Hepatocyte (in vitro differentiated cells): ENCODE results near the gene SOX13. TPM values are rescaled to one million over a fixed set of nuclear protein-coding genes. Genes with fewer than 3 reads are reported as not detected.

Source experiments
- DNase-seq: peaks from one replicate; pipeline ENCODE4 v3.0.0-alpha.2; 2016; ENCODE audit warnings: low spot score
- H2AFZ ChIP-seq: fragments of 200-600 bp; sonication (generic); 2 replicates; pipeline ENCODE4 v1.6.0; 2016; ENCODE audit warnings: antibody characterized with exemption, mild to moderate bottlenecking
- H3K27ac ChIP-seq: fragments of 200-600 bp; sonication (generic); 2 replicates; pipeline ENCODE4 v1.5.1; 2016; ENCODE audit warnings: mild to moderate bottlenecking
- H3K27me3 ChIP-seq: fragments of 200-600 bp; sonication (generic); 2 replicates; pipeline ENCODE4 v1.6.1; 2016
- H3K36me3 ChIP-seq: fragments of 200-600 bp; sonication (generic); replicated peaks from 2 replicates; pipeline ENCODE4 v1.5.1; 2016; ENCODE audit warnings: low read depth; ENCODE audit not compliant: insufficient read depth
- H3K4me1 ChIP-seq: fragments of 200-600 bp; sonication (generic); 2 replicates; pipeline ENCODE4 v1.5.1; 2016; ENCODE audit warnings: mild to moderate bottlenecking, moderate library complexity; ENCODE audit not compliant: insufficient read depth
- H3K4me2 ChIP-seq: fragments of 200-600 bp; sonication (generic); 2 replicates; pipeline ENCODE4 v1.6.0; 2016
- H3K4me3 ChIP-seq: fragments of 200-600 bp; sonication (generic); 2 replicates; pipeline ENCODE4 v1.5.1; 2016; ENCODE audit warnings: mild to moderate bottlenecking
- H3K79me2 ChIP-seq: fragments of 200-600 bp; sonication (generic); 2 replicates; pipeline ENCODE4 v1.6.0; 2017; ENCODE audit warnings: mild to moderate bottlenecking
- H3K9me2 ChIP-seq: fragments of 200-600 bp; sonication (generic); replicated peaks from 2 replicates; pipeline ENCODE4 v1.6.0; 2017; ENCODE audit warnings: mild to moderate bottlenecking; ENCODE audit not compliant: insufficient read depth
- H3K9me3 ChIP-seq: fragments of 200-600 bp; sonication (generic); 2 replicates; pipeline ENCODE4 v1.5.1; 2016; ENCODE audit warnings: low read depth, mild to moderate bottlenecking
- H4K20me1 ChIP-seq: fragments of 200-600 bp; sonication (generic); 2 replicates; pipeline ENCODE4 v1.6.0; 2016; ENCODE audit warnings: mild to moderate bottlenecking; ENCODE audit not compliant: insufficient read depth, poor library complexity, severe bottlenecking
- CTCF ChIP-seq: fragments of 200-600 bp; sonication (generic); IDR thresholded peaks from 2 replicates; pipeline ENCODE4 v1.5.1; 2016; ENCODE audit warnings: antibody characterized with exemption, mild to moderate bottlenecking; ENCODE audit not compliant: poor library complexity
- EZH2 ChIP-seq: fragments of 200-600 bp; sonication (generic); IDR thresholded peaks from 2 replicates; pipeline ENCODE4 v1.6.1; 2016; ENCODE audit warnings: antibody characterized with exemption, mild to moderate bottlenecking, borderline replicate concordance
- EZH2phosphoT487 ChIP-seq: fragments of 200-600 bp; sonication (generic); IDR thresholded peaks from one replicate; pipeline ENCODE4 v1.6.1; 2018; ENCODE audit warnings: antibody characterized with exemption, mild to moderate bottlenecking, low read depth, moderate library complexity; ENCODE audit not compliant: unreplicated experiment, severe bottlenecking
- WGBS: methylation state at CpG from one replicate; pipeline ENCODE4 v1.1.6; 2016; ENCODE audit warnings: low lambda C conversion rate; ENCODE audit errors: missing lambda C conversion rate; 5-methylcytosine and 5-hydroxymethylcytosine counted together
- polyA plus RNA-seq: library from polyadenylated mRNA; unstranded; fragments of >200 nt; fragmentation: Nextera tagmentation; extraction: Ambion mirVana; gene quantifications from 2 replicates; pipeline ENCODE4 v1.2.1, GENCODE V29; 2016
- total RNA-seq: library from RNA; depleted of rRNA; stranded (reverse); fragments of >200 nt; gene quantifications from 2 replicates; pipeline ENCODE4 v1.2.3, GENCODE V29; 2014

The SOX13 gene
- total and polyA plus RNA-seq, 2 experiments from 2014 or later: 11.9 to 22.3 TPM

GRCh38 chr1:204115116-204115515 is 42.2 kb downstream of the SOX13 start:
- Histone ChIP-seq H3K4me2 (no peak overlapping the region), H3K36me3 (no peaks in the 10 kb centered on the region), H3K9me3 (no peaks in the 10 kb centered on the region), H3K4me3 (no peak overlapping the region), H4K20me1 (no peaks in the 10 kb centered on the region), H3K4me1 (no peaks in the 10 kb centered on the region), H3K27me3 (no peaks in the 10 kb centered on the region), H3K9me2 (no peaks in the 10 kb centered on the region), H2AFZ (no peak overlapping the region), H3K27ac (no peak overlapping the region), H3K79me2 (peaks cover 37% of the 10 kb centered on the region)
- TF ChIP-seq CTCF: no peak
- no peak for TF ChIP-seq EZH2
- no peak for TF ChIP-seq EZH2phosphoT487
- WGBS: 93% methylated on average over 4 of the region's 4 CpGs
- DNase-seq: no peak

- 90% methylated on average over 4 of the region's 4 CpGs for WGBS
- no peaks in the 10 kb centered on the region for H4K20me1 ChIP-seq
- H3K4me2 ChIP-seq: no peak overlapping the region
- no peak overlapping the region for H2AFZ ChIP-seq
- no peaks in the 10 kb centered on the region for H3K27me3 ChIP-seq
- no peaks in the 10 kb centered on the region for H3K36me3 ChIP-seq
- H3K9me2 ChIP-seq: no peaks in the 10 kb centered on the region
- H3K27ac ChIP-seq: no peak overlapping the region
- TF ChIP-seq EZH2phosphoT487 (no peak), EZH2 (no peak), CTCF (no peak)
- DNase-seq: no peak
- H3K9me3 ChIP-seq: no peaks in the 10 kb centered on the region
- no peaks in the 10 kb centered on the region for H3K4me1 ChIP-seq
- H3K79me2 ChIP-seq: peaks cover 24% of the 10 kb centered on the region
- H3K4me3 ChIP-seq: no peak overlapping the region
Measured at GRCh38 chr1:204116539-204116938, 43.6 kb downstream of the SOX13 start.

GRCh38 chr1:204121840-204122555 is 49.1 kb downstream of the SOX13 start:
- no peaks in the 10 kb centered on the region for H3K79me2 ChIP-seq
- DNase-seq: no peak
- 97% methylated on average over 10 of the region's 17 CpGs for WGBS
- no peak overlapping the region for H3K4me2 ChIP-seq
- TF ChIP-seq CTCF (no peak), EZH2 (no peak), EZH2phosphoT487 (no peak)
- H3K9me3 ChIP-seq: no peaks in the 10 kb centered on the region
- H3K27ac ChIP-seq: no peak overlapping the region
- H3K36me3 ChIP-seq: no peaks in the 10 kb centered on the region
- H3K4me1 ChIP-seq: peaks cover 2% of the 10 kb centered on the region
- H3K4me3 ChIP-seq: no peak overlapping the region
- no peak overlapping the region for H2AFZ ChIP-seq
- no peaks in the 10 kb centered on the region for H4K20me1 ChIP-seq
- H3K27me3 ChIP-seq: no peaks in the 10 kb centered on the region
- H3K9me2 ChIP-seq: no peaks in the 10 kb centered on the region
